Activated CD8-positive, alpha-beta memory T cell treated with anti-CD3 and anti-CD28 coated beads for 4 hours (primary cell): Measurements from ENCODE around the gene PDIA2.
"Not testable (repeated sequence)": the region's sequence is repeated elsewhere in the genome, so short reads cannot be mapped to it uniquely, and the experiment has no call there.

Experiments used
- DNase-seq, 2 donors: peaks; one replicate each; pipeline ENCODE4 v3.0.0-alpha.2; 2020; ENCODE audit warnings: low read depth in 2 of 2

The PDIA2 gene

DNA sequence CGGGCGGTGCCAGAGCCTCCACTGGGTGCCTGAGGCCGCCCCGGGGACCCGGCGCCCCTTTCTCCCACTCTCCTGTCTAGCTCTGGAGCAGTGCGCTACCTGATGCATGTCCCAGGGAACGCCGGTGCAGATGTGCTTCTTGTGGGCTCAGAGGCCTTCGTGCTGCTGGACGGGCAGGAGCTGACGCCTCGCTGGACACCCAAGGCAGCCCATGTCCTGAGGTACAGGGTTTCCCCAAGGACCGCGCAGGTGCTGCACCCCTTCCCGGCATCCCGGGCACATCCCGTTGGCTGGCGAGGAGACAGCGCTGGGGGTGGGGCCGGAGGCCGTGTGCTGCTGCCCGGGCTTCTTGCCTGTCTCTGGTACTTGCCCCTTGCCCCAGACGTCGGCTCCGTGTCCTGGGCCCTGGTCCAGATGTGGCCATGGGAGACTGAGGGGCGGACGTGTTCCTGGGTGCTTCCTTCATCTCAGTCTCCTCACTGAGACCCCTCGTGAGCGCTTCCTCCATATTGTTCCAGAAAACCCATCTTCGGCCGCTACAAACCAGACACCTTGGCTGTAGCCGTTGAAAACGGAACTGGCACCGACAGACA, 19.7 kb upstream of the PDIA2 start:
- DNase-seq: no peak

DNA sequence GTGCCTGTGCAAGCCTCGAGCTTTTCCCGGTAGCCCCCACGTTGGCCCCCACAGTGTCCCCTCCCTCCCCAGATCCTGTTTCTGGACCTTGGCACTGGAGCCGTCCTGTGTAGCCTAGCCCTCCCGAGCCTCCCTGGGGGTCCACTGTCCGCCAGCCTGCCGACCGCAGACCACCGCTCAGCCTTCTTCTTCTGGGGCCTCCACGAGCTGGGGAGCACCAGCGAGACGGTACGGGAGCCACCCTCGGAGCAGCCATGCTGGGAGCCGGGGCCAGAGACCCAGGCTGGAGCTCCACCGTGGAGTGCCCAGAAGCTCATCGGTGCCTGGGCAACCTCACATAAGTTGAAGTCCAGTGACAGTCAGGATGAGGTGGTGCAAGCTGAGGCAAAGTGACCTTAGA, 19.0 kb upstream of the PDIA2 start:
- no peak for DNase-seq

DNA sequence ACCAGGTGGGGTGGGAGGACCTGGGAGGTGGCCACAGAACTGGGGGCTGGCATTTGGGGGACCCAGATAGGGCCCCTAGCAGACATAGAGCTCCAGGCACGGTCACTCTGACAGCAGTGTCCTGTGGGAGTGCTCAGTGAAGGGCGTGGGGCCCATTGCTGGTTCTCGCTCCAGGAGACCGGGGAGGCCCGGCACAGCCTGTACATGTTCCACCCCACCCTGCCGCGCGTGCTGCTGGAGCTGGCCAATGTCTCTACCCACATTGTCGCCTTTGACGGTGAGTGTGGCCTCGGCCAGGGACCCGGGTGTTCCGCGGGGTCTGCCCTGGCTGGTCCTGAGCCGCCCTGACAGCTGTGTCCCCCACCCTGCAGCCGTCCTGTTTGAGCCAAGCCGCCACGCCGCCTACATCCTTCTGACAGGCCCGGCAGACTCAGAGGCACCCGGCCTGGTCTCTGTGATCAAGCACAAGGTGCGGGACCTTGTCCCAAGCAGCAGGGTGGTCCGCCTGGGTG, 18.5 kb upstream of the PDIA2 start:
- DNase-seq: no peak

DNA sequence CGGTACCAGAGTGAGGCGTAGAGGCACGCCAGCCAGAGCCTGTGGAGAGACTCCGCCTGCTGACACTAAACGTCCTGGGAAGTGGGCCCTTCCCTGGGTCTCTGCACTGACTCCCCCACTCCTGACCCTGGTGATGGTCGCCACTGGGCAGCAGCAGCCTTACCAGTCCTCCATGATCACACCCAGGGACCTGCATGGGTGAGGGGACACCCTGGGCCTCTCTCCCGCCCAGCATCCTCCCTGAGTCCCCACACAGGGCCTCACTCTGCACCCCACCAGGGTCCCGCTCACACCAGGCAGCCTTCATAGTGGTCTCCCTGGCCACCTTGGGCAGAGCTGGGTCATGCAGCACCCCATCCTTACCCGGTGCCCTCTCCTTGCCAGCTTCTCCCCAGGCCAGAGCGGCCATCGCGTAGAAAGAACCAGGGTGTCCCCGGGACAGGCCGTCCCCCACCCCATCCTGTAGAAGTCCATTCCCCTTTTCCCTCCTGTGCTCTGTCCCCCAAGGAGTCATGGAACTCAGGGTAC, 17.9 kb upstream of the PDIA2 start:
- no peak for DNase-seq

DNA sequence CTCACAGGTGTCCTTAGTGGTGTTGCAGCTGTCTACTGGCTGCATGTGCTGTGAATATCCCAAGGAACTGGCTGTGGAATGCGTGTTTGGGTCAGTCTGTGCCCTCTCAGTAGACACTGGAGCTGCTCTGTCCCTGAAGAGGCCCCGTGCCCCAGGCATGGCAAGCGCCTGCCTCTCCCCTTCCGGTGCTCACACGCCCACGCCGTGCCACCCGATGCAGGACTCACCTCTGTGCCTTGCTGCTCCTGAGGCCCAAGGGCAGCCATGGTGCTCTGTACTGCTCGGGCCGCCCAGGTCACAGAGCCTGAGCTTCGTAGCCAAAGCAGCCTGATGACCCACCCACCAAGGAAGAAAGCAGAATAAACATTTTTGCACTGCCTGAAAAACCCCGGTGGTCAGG, 17.3 kb upstream of the PDIA2 start:
- no peak for DNase-seq

DNA sequence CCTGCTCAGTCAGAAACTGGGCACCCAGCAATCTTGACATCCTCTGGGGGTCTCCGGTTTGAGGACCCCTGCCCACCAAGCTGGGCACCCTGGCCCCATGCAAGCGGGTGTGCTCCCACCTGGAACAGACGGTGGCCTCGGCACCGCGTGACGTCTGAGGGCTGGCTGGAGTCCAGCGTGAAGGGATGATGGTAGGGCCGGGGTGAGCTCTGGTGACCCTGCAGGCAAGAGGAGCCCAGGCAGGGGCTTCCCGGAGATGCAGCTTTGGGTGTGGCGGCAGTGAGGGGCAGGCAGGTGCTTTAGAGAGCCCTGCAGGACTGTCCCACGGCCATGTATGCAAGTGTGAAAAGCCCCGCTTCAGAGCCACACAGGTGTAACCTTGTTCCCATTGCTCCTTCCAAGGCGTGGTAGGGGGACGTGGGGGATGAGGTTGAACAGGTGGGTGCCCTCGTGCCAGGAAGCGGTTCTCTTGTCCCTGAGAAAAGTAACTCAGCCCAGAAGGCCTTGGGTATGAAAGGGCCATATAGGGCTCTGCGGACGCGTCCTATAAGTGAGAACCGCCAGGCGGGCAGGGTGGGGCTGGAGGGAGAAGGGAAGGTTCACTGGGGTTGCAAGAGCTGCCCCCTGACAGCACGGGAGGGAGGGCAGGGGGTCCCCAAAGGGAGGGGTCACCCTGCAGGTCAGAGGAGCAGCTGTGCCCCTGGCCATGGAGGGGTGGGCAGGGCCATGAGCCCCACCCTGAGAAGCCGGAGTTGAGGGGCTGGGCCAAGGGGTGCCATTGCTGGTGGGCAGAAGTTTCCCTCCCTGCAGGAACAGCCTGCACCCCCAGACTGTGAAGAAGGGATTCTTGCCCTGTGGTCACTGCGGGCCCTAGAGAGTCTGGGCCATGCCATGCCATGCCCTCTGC, 16.5 kb upstream of the PDIA2 start:
- DNase-seq: no peak

DNA sequence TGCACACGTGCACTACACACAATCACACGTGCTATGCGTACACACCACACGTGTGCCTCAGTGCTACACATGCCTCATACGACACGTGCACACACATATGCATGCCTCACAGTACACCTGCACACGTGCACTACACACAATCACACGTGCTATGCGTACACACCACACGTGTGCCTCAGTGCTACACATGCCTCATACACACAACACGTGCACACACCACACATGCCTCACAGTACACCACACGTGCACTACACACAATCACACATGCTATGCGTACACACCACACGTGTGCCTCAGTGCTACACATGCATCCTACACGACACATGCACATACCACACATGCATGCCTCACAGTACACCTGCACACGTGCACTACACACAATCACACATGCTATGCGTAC, 15.4 kb upstream of the PDIA2 start:
- not testable (repeated sequence) for DNase-seq

DNA sequence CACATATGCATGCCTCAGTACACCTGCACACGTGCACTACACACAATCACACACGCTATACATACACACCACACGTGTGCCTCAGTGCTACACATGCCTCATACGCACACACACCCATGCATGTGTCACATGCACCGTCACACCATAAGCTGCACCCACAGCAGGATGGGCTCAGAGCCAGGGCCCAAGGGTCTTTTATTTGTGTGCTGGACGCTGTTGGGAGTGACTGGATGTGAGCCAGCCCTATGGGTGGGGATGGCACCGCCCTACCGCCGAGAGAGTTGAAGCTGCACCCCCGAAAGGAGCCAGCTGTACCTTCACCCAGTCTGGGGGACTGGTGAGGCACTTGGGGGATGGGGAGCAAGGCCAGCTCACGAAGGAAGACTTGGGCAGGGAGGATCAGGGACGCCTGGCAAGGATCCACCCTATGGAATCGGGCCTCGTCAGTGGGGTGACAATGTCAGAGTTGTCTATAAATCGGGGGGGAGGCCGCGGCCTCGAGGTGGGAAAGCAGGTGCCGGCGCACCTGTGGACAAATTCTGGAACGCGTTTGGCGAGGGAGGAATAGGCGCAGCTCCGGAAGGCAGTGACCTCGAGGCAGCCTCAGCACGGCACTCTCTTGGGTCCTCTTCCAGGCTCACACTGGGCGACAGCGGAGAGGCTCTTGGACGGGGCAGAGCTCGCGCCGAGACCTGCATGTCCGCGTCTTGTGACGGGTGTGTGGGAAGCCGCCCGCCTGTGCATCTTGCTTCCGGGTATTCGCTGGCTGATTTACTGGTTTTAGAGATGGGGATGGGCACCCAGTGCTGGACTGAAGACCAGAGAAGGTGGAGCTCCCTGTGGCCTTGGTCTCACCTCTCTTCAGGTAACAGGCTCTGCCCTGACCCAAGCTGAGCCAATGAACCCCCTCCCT, 14.6 kb upstream of the PDIA2 start:
- no peak for DNase-seq

DNA sequence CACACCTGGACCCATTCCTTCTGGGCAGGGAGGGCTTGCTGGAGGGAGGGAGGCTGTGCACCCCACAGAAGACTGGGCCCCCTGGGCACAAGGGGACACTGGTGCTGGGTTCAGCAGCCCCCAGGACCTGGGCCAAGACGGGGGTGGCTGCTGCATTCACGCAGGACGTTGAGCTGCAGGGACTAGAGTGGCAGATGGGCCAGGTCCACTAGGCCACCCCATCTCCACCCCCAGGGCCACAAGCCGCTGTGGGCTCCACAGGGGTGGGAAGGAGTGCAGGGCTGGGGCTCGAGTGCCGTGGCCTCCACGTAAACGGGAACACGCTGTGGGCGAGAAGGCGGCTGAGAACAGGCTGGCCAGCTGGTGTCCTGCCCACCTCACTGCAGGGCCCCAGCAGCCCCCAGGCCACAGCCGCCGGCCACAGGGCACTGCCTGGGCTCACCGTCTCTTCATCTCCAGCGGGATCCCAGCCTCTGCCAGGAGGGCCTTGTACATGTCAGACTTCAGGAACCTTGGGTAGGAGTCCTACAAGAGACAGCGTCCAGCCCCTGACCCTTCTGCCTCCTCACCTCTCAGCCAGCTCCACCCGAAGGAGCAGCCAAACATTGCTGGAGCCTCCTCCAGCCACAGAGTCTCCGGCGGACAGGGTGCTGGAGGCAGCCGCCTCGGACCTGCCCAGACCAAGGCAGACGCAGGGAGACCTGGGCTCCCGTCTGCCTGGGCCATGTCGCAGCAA, 13.7 kb upstream of the PDIA2 start:
- no peak for DNase-seq

DNA sequence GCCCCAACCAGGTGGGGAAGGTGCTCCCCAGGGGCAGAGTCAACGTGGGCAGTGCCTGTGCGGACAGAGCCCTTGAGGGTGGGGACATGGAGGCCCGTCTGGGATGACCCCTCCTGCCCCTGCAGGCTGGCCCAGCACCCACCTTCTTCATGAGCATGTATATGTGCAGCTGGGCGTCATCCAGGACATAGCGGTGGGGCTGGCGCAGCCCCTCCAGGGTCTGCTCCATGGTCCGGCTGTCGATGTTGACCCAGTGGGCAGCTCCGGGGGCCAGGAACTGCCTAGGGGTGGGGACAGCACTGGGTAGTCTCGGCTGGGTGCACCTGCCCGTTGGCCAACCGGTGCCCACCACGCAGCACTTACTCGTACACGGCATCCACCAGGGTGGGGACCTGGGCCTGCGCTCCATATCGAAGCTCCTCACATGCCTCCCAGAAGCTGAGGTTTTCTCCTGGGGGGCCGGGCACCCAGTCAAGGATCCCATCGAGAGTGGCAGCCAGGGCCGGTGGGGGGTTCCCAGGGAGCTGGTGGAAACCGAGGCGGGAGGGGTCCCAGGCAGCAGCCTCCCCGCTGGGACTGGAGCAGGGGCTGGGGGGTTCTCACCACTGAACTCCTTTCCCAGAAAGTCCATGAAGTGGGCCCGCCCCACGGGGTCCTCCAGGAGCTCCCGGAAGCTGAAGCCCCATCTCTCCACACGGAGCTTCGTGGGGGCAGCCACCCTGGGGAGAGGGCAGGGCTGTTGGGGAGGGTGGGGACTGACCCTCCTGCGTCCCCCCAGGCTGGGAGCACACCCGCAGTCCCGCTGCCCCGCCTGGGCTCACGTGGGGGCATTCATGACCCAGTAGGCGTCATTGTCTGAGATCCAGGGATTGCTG, 12.3 kb upstream of the PDIA2 start:
- DNase-seq: no peak

DNA sequence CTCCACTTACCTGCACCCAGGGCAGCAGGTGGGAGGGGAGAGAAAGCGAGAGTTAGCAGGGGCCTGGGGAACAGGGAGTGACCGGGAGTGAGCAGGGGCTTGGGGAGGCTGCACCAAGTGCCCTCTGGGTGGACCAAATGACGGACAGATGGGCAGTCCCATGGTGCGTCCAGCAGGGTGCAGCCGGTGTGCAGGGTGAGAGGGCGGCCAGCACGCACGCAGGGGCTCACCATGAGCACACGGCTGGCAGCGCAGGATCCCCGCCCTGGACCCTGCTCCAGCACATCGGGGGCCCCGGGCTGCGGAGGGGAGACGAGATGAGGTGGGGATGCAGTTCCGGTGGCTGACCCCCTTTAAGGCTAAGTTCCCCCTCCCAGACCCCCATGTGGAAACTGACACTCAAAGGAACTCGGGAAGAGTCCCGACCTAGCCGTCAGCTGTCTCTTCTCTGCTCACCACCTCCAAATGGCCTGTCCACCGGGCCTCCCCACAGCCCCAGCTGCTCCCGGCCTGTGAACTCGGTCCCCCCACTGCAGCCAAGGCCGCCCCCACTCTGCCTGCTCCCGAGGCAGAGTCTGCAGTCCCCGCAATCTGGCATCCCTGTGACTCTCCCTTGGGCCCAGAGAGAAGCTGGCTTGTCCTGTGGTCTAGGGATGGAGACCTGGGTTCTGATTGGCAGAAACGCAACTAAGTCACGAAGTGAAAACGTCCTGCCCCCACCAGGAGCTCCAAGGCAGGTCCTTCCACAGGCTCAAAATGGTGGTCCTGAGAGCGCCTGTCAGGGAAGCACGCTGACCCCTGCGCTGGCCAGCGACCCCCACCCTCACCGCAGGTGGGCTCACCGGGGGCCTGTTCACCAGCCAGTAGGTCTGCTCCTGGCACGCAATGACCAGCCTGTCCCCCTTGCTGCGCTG, 10.1 kb upstream of the PDIA2 start:
- DNase-seq: no peak

DNA sequence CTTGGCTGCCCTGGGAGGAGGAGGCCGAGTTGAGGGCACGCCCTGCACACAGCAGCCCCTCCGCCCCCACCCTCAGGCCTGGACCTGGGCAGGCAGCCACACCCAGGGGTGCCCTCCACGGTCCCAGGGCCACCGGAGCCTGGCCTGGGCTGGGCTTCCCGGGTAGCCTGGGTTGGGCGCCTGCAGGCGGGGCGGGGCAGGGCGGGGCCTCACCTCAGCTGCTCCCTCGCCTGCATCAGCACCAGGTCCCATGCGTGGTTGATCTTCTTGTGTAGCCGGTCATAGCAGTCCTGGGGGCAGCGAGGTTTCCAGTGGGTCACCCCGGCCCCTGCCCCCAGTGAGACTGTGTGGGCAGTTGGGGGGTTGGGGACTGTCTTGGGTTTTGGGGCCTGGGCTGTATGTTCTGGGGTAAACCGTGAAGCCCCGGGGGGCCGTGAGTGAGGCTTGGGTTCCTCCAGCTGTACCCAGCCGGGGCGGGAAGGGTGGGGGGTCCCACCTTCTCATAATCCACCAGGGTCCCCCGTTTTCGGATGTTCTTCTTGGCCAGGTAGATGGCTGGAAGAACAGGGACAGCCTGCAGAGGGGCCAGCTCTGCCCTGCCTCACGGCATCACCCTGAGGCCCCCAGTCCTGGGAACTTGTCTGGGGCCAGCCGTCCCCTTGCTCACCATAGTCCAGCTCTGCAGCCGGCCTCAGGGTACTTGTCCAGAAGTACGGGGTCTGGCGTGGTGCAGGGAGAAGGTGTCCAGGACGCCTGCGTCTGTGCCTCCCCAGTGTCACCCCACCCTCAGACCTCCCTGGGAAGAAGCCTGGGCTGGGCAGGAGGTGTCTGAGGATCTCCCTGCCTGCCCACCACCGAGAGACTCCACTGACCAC, 9.2 kb upstream of the PDIA2 start:
- no peak for DNase-seq

DNA sequence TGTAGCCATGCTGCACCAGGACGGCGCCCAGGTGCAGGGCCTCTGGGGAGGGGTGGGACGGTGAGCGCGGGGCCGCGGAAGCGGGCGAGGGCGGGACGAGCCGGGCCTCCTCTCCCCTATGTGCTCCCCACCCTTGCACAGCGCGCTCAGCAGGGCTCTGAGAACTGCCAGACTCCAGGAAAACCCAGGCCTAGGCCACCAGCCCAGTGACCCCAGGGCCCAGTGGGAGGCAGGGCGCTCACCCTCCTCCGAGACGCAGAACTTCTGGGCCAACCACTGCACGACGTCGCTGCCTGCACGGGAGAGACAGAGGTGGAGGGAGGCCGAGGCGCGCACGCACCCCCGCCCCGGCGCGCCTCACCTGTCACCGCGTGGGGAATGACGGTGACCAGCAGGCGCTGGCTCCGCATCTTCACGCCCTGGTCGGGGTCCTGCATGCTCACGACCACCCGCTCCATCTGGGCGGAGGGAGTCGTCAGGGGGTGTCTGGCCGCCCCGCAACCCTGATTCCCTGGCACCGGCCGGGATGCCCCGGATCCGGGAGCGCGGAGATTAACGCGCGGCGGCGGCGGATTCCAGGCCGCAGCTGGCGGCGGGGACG, 7.8 kb upstream of the PDIA2 start:
- no peak for DNase-seq

DNA sequence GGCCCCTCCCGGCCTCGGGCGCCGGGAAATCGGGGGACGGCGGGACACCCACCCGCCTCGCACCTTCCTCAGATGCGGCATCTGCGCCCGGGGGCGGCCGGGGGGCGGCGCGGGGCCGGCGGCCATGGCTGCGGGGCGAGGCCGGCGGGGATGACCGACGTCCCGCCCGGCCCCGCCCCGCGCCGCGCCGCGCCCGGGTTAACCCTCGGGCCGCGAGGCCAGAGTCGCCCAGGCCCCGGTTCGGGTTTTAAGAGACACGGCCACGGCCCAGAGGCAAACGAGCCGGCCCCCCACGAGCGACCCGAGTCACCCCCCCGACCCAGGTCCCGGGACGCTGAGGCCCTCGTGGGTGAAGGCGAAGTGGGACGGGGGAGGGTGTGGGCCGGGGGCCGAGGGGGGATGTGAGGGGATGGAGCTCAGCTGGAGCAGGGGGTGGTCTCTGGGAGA, 7.2 kb upstream of the PDIA2 start, which contains the start of gene RGS11:
Gene RGS11, minus strand, starts transcription at position 159 of the 447 bp plus-strand sequence. Its CDS starts 33 bp downstream, at position 126.
- no peak for DNase-seq

DNA sequence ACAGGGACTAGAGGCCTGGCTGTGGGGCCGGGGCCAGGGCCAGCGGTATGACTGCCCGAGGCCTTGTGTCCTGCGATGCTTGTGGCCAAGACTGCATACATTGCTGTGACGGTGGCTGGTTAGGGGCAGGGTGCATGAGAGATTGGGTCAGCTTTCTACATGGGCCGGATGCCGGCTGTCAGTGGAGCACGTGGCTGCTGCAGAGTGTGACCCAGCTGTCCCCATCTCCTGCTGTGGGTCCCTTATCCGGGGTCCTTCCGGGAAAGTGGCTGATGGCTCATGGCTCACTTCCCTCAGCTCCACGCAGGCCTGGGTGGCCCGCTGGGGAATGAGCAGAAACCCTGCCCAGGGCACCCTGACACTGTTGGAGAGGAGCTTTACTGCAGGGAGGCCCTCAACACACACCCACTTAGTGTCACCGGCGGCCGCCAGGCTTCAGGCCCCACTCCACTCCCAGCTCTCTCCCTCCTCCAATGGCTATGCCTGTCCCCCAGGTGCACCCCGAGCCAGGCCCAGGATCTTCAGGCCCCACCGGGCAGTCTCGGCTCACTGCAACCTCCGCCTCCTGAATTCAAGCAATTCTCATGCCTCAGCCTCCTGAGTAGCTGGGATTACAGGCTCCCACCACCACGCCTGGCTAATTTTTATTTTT, 6.4 kb upstream of the PDIA2 start:
- no peak for DNase-seq

DNA sequence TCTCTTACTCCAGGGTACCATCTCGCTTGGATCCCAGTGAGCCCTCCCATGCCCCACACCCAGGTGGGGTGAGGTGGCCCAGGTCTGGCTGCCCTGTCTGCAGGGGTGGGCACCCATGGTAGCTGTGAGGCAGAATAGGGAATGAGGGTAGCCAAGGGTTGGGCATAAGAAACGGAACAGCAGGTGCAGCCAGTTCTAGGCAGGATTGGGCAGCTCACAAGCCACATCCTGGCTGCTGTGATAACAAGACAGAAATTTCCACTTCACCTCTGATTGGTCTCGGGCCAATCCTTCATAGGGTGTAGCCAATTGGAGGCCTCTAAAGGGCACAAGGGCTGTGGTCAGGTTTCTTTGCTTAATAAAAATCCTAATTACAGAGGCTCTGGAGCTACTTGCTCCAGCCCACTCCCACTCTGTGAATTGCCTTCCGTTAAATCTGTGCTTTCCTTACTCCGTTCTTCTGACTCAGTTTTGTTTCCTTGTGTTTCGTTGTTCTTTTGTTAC, 4.0 kb upstream of the PDIA2 start:
- no peak for DNase-seq

DNA sequence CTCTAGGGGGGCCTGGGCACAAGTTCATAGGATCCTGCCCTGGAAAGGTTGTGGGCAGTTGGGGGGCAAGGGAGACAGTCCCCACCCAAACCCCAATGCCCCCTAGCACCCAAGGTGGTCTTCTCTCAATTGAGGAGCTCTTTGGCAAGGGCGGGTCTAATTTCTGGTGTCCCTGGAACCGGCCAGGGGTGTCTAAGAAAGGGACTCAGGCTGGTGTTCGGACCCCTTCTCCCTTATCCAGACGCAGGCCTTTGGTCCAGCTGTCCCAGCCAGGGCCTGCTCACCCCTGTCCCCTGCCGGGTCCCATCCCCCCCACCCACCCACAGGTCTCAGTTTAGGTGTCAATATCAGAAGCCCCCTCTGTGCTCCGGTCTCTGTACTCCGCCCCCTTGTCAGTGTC, 3.4 kb upstream of the PDIA2 start:
- DNase-seq: no peak
